Pancreas (tissue), 10 donors: ENCODE data around the gene SULF2. TPM values are rescaled to one million over a fixed set of nuclear protein-coding genes. Genes with fewer than 3 reads are reported as not detected.

Source experiments
- ATAC-seq, 4 donors: fragments of 200-7000 bp; cut with Tn5 transposase; one replicate each; pipeline versions ENCODE4 v1.8.0 to v1.9.1; 2020; ENCODE audit warnings: mild to moderate bottlenecking in 4 of 4, moderate library complexity in 4 of 4
- DNase-seq, 6 donors: peaks; one replicate each; pipeline ENCODE4 v3.0.0-alpha.2; 2020
- FAIRE-seq: peaks from 2 replicates; lab custom pipeline; 2012; peaks lifted over from hg19 to GRCh38; lab: Jason Lieb, UNC
- H3K27ac ChIP-seq, 4 donors: fragments of 200-600 bp; sonication (generic); 1 replicate in 3 of 4; 2 replicates in 1 of 4; pipeline versions ENCODE4 v1.5.0 to v1.8.0; 2020
- H3K27me3 ChIP-seq, 4 donors: fragments of 200-600 bp; one replicate each; pipeline ENCODE4 v1.8.0; 2021
- H3K36me3 ChIP-seq, 3 donors: fragments of 200-600 bp; sonication (generic) in 1 of 3; one replicate each; pipeline versions ENCODE4 v1.5.0 to v1.8.0; 2020 to 2021
- H3K4me1 ChIP-seq, 3 donors: fragments of 200-600 bp; one replicate each; pipeline ENCODE4 v1.8.0; 2021
- H3K4me3 ChIP-seq, 4 donors: fragments of 200-600 bp; sonication (generic) in 2 of 4; one replicate each; pipeline versions ENCODE4 v1.5.0 to v1.8.0; 2020 to 2021
- H3K9me3 ChIP-seq, 4 donors: fragments of 200-600 bp; one replicate each; pipeline ENCODE4 v1.8.0; 2021
- CTCF ChIP-seq, 4 donors: fragments of 200-600 bp; sonication (generic) in 3 of 4; IDR thresholded peaks; one replicate each; pipeline versions ENCODE4 v1.5.0 to v1.8.0; 2021; ENCODE audit warnings: antibody characterized with exemption in 4 of 4
- WGBS, 2 donors: extraction: QIAGEN DNeasy Blood & Tissue Kit; methylation state at CpG; one replicate each; pipeline ENCODE4 v1.1.7; 2013; 5-methylcytosine and 5-hydroxymethylcytosine counted together
- intact Hi-C, 3 donors: fragments of 100-400 bp; cut with DNase I; formaldehyde crosslinking; loops; one replicate each; pipeline versions ENCODE4 v1.11.1 to v1.14.2; 2022
- polyA plus RNA-seq, 2 donors: library from polyadenylated mRNA; stranded (reverse); fragments of 200-250 nt; gene quantifications; one replicate each; pipeline ENCODE4 v1.2.3, GENCODE V29; 2013
- total RNA-seq, 6 donors: library from RNA; stranded (reverse); fragmentation: NEBNext Ultra II Directional in 4 of 6; extraction: Animal tissue kit (Norgen Biotek cat#: 25700) in 4 of 6; gene quantifications; one replicate each; pipeline versions ENCODE4 v1.2.1 to v1.2.4, GENCODE V29; 2021 to 2023
- donor health status: healthy with polysubstance abuse.
- donor health status: DM: no; HTN: no; CAD: no; lungs with moderate emphysema.
- donor health status: DM: no; HTN: no; CAD: no.
- donor health status: control.
- donor health status: control.
- donor health status: Bipolar disorder and iron deficiency.
- donor health status: DM: yes; HTN: yes; CAD: no.
- donor health status: DM: no; HTN: no; CAD: no.
- donor health status: DM: no; HTN: no; CAD: no.
- donor health status: DM: yes; HTN: yes; CAD: no.

Gene SULF2
- total and polyA plus RNA-seq, 8 donors, result 4.5 to 41.7 (median 9.2) TPM

GRCh38 chr20:47710665-47711045 is 74.6 kb downstream of the SULF2 start:
- no peaks in the 10 kb centered on the region for H3K9me3 ChIP-seq
- no peaks in the 10 kb centered on the region for H3K27me3 ChIP-seq
- H3K27ac ChIP-seq, result no peak overlapping the region
- no peak overlapping the region for H3K4me3 ChIP-seq
- DNase-seq, result no peak
- no peaks in the 10 kb centered on the region for H3K36me3 ChIP-seq
- 72 to 73% methylated on average over 10 of the region's 10 CpGs for WGBS, 2 donors
- TF ChIP-seq CTCF (IDR thresholded peaks at IDR 0.05), result no peak
- intact Hi-C loops, result no loop called here
- peak in 1 of 4 donors; percentile 9 for ATAC-seq
- no peak for FAIRE-seq
- H3K4me1 ChIP-seq, result peaks cover 5 to 14% (median 6%) of the 10 kb centered on the region in 3 donors

GRCh38 chr20:47708953-47709833 is 76.1 kb downstream of the SULF2 start:
- peaks cover 5 to 14% (median 6%) of the 10 kb centered on the region in 3 donors for H3K4me1 ChIP-seq
- intact Hi-C loops, result no loop called here
- no peak for DNase-seq
- no peak overlapping the region for H3K4me3 ChIP-seq
- no peaks in the 10 kb centered on the region for H3K27me3 ChIP-seq
- no peak for ATAC-seq
- H3K36me3 ChIP-seq, result no peaks in the 10 kb centered on the region
- no peak overlapping the region for H3K27ac ChIP-seq
- no peaks in the 10 kb centered on the region for H3K9me3 ChIP-seq
- TF ChIP-seq CTCF (IDR thresholded peaks at IDR 0.05), result no peak
- 76 to 82% methylated on average over 10 of the region's 10 CpGs for WGBS, 2 donors
- no peak for FAIRE-seq

GRCh38 chr20:47708140-47708807 is 77.0 kb downstream of the SULF2 start:
- FAIRE-seq (no peak), ATAC-seq (no peak), DNase-seq (no peak)
- no peak for TF ChIP-seq CTCF (IDR thresholded peaks at IDR 0.05)
- Histone ChIP-seq H3K27ac (no peak overlapping the region), H3K27me3 (no peaks in the 10 kb centered on the region), H3K4me1 (peaks cover 5 to 14% (median 6%) of the 10 kb centered on the region in 3 donors), H3K9me3 (no peaks in the 10 kb centered on the region), H3K4me3 (no peak overlapping the region), H3K36me3 (no peaks in the 10 kb centered on the region)
- WGBS, 2 donors, result 70 to 76% methylated on average over 10 of the region's 10 CpGs
- intact Hi-C loops, result no loop called here

GRCh38 chr20:47706345-47706744 is 78.9 kb downstream of the SULF2 start:
- Histone ChIP-seq H3K4me3 (no peak overlapping the region), H3K4me1 (peaks cover 2 to 11% (median 5%) of the 10 kb centered on the region in 3 donors), H3K9me3 (no peaks in the 10 kb centered on the region), H3K27me3 (no peaks in the 10 kb centered on the region), H3K36me3 (no peaks in the 10 kb centered on the region), H3K27ac (no peak overlapping the region)
- WGBS, 2 donors, result 80% methylated on average over 5 of the region's 5 CpGs
- no peak for ATAC-seq
- no peak for DNase-seq
- TF ChIP-seq CTCF (IDR thresholded peaks at IDR 0.05), result no peak
- no peak for FAIRE-seq
- intact Hi-C loops, result no loop called here
